ENCODE measurements around the gene SLC10A1.

DNA sequence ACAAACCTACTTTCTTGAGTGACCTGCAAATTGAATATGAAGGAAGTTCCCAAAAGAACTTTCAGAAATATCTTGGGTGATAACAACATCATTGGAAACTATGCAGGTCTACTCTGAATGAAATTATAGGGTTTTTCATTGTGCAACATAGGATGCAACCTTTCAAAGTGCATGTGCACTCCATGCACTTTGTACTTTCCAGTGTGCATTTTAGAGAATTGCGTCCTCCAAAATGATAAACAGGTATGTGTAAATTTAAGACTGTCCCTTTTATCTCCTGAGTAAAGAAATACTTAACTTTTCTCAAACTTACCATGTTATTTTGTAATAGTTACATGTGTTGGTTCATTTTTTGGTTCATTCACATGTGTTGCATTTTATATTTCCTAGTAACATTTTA lies 16.9 kb downstream of the SLC10A1 start:
- TF ChIP-seq, protein P1, sequence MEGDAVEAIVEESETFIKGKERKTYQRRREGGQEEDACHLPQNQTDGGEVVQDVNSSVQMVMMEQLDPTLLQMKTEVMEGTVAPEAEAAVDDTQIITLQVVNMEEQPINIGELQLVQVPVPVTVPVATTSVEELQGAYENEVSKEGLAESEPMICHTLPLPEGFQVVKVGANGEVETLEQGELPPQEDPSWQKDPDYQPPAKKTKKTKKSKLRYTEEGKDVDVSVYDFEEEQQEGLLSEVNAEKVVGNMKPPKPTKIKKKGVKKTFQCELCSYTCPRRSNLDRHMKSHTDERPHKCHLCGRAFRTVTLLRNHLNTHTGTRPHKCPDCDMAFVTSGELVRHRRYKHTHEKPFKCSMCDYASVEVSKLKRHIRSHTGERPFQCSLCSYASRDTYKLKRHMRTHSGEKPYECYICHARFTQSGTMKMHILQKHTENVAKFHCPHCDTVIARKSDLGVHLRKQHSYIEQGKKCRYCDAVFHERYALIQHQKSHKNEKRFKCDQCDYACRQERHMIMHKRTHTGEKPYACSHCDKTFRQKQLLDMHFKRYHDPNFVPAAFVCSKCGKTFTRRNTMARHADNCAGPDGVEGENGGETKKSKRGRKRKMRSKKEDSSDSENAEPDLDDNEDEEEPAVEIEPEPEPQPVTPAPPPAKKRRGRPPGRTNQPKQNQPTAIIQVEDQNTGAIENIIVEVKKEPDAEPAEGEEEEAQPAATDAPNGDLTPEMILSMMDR (IDR thresholded peaks at IDR 0.05; ENCODE audit: low read depth, low read length, poor library complexity, severe bottlenecking) = no peak
- TF ChIP-seq EZH2phosphoT487 (IDR thresholded peaks at IDR 0.05; ENCODE audit: borderline replicate concordance, low read length) = no peak

All from DOHH2 (cell line).